GM18505 (cell line): ENCODE results near the gene ALDH1L2.
"Not testable (repeated sequence)": the region's sequence is repeated elsewhere in the genome, so short reads cannot be mapped to it uniquely, and the experiment has no call there.

Experiments used
- ATAC-seq: cut with Tn5 transposase; IDR thresholded peaks from one replicate; pipeline ENCODE4 v1.9.1; 2021; ENCODE audit not compliant: unreplicated experiment
- POLR2A ChIP-seq: IDR thresholded peaks from 4 replicates; pipeline ENCODE4 v1.6.1; 2011; ENCODE audit warnings: borderline replicate concordance; ENCODE audit not compliant: insufficient read depth, insufficient read length; ENCODE audit errors: extremely low read depth

The ALDH1L2 gene

DNA sequence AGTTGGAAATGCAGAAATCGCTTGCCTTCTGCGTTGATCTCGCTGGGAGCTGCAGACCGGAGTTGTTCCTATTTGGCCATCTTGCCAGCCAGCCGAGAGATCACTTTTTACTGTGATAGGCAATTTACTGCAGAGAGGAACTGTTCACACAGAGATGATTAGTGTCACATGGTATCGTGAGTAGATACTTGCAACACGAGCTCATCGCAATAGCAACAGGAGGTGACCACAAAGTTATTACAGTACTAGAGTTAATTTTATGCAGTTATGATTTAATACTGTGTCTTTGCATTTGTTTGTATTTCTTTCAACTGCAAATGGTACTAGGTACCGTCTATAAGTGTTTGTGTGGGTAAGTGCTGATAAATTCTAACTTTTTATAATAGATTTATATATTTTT is 70.4 kb downstream of the ALDH1L2 start:
- no peak for TF ChIP-seq POLR2A
- ATAC-seq = no peak

DNA sequence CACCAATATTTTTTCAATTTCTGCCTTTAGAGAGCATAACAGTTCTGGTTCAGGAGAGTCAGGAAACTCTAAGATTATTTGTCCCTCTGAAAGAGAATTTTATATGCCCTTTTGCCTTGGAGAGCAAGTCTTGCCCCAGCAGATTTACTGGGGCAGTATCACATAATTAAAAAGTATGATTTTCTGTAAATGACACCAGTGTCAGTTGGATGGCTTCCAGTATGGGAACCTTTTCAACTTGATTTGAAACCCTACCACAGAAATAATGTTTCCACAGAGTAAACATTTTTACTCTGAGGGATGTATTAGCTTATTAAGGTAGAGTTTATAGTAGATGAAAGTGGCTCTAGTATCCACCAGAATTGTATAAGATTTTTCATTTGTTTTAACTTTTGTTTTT is 82.8 kb downstream of the ALDH1L2 start:
- ATAC-seq = no peak
- TF ChIP-seq POLR2A = no peak

DNA sequence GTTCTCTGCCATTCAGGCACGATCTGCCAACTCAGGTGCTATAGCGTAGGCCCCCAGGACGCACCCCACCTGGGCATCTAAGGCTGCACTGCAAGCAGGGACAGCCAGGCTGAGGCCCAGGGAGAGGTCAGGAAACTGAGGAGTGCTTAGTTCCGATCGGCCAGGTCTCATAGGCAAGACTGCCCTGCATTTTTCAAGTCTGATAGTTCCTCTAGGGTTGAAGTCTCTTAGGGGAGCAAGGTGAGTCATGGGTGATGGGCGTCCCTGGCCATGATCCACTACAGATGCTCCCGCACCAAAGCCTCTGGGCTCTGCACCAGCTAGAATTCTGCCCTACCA is 84.9 kb downstream of the ALDH1L2 start:
- ATAC-seq = no peak

DNA sequence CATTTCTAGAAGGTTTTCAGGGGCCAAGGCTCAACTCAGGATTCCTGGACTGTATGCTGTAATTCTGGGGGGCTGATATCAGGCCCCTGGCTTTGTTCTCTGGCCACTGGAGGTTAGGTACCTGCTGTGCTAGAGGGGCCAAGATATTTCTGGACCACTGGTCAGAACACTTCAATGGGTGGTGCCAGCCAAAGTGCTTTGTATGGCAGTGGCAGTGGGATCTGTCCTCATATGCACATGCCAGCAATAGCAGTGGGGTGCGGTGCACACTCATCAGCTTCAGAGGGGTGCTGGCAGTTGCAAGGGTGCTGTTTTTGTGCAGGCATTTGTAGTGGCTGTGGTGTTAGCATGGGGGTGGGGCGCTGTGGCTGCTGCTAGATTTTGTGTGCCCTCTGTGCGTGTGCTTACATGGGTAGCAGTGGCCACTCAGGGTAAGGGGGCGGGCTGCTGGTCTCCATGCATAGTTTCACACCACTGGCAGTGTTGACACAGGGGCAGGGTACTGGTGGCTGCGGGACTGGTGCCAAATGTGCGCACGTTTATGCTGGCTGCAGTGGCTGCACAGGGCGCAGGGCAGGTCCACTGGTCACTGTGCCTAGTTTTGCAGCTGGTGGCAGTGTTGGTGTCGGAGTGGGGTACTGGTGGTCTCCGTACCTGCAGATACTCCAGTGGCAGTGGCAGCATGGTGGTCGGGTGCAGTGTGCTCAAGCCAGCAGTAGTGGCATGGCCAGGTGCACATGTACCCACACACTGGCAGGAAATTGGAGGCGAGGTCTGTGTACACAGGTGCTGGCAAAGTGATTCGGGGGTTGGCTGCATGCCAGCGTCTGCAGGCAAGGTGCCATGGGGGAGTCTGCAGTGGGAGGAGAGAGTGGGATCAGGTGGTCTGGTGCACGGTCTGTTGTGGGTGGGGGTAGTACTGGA is 85.6 kb downstream of the ALDH1L2 start:
- ATAC-seq = no peak
- TF ChIP-seq POLR2A = no peak

More for the DNA sequence above, 84.9 kb downstream of the ALDH1L2 start:
- no peak for TF ChIP-seq POLR2A

DNA sequence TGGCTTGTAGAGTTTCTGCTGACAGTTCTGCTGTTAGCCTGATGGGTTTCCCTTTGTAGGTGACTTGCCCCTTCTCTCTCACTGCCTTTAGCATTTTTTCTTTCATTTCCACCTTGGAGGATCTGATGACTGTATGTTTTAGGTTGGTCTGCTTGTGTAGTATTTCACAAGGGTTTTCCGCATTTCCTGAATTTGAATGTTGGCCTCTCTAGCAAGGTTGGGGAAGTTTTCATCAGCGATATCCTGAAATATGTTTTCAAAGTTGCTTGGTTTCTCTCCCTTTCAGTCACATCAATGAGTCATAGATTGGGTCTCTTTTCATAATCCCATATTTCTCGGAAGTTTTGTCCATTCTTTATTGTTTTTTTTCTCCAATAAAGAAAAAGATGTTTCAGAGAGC is 86.7 kb downstream of the ALDH1L2 start:
- no peak for TF ChIP-seq POLR2A
- no peak for ATAC-seq

DNA sequence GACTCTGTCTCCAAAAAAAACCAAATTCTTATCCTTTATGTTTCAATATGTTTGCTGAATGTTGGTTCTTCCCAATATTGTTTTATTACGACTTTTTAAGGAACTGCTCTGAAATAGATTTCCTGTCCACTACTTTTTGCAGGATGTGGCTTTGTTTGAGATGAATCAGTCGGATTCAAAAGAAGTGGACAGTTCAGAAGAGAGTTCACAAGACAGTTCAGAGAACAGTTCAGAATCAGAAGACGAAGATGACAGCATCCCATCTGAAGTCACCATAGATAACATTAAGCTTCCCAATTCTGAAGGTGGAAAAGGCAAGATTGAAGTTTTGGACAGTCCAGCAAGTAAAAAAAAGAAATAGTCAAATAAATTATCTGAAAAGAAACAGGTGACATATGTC is 89.9 kb downstream of the ALDH1L2 start:
- ATAC-seq = no peak
- no peak for TF ChIP-seq POLR2A

DNA sequence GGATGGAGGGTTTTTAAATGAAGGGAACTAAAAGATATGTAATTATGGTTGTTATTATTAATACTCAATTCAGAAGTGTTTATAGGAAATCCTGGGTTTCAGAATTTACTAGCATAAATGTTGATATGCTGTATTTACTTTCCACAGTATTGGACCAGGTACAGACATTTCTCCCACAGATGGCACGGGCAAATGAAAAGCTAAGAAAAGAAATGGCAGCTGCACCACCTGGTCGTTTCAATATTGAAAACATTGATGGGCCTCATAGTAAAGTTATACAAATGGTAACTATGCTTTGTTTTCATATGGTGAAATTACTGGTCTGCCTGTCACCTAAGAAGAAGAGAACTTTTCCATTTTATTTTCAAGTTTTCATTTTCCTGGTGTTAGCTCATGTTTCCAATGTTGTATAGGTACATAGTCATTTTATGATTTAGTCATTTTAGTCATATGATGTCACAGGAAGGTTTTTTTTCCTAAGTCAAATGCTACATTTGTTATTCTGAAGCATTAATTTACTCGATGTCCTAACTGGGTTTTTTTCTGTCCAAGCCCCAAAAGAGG is 92.6 kb downstream of the ALDH1L2 start:
- TF ChIP-seq POLR2A = no peak
- no peak for ATAC-seq

DNA sequence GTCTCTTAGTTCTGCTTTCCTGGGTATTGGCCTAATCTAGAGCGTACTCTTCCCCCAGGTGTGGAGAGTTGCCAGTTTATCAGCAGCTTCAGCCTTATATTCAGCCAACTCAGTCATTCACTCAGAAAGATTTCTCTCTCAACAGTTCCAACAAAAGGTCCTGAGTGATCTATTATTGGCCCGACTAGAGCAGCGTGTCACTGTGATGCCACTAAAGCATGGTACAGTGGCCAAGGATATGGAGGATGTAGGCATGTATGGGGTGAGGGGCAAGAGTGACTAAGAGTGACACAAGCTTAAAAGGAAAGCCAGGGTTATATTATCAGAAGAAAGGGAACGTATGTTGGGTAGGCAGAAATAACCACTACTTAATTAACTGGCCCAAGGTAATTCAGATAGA is 93.3 kb downstream of the ALDH1L2 start:
- no peak for TF ChIP-seq POLR2A

DNA sequence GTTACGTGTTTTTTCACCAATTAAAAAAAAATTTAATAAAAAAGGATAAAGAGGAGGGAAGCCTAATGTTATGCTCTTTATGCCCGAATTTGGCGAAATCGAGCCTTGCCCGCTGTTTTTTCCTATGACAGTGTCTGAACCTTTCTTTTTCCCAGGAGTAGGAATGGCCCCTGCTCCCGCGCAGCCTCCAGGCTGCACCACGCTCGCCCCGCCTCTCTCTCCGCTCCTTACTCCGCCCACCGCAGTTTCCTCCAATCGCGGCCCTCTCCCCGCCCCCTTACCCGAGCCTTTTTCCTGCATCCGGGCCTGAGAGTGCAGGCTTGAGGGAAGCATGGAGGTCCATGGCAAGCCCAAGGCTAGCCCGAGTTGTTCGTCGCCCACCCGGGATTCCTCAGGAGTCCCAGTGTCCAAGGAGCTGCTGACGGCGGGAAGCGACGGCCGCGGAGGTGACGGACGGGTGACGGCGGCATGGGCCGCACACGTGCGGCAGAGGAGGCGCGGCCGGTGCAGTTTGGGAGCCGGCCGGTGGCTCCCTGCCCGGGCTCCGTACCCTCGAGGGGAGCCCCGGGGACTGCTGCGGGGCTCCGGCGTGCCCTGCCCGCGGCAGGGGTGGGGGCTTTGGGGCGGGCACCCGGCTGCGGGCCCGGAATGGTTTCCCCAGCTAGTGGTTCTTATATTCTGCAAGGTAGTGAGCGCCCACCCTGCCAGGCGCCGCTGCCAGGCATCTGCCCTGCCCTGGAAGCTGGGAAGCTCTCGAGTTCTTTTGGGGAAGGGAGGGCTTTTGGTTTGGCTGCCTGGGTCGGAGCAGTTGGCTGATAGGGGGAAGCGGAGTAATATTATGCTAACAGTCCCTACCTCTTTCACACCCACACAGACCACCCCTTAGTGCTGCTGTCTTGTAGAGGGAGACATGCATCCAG is 98.0 kb downstream of the ALDH1L2 start, which contains the start of gene NOPCHAP1:
NOPCHAP1 (plus strand) TSS at position 295 of the 920 bp plus-strand sequence; CDS start at position 332, 37 bp downstream.
- ATAC-seq = peak; percentile 97
- peak; percentile 80 for TF ChIP-seq POLR2A

More for the DNA sequence above, 93.3 kb downstream of the ALDH1L2 start:
- ATAC-seq = no peak

DNA sequence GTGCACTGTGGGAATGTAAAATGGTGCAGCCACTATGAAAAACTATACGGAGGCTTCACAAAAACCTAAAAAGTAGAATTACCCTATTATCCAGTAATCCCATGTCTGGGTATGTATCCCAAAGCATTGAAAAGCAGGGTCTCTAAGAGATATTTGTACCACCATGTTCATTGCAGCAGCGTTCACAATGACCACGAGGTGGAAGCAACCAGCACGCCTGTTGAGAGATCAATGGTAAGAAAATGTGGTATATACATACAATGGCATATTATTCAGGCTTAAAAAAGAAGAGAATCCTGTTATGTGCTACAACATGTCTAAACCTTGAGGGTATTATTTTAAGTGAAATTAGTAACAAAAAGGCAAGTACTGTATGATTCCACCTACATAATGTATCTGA is 99.1 kb downstream of the ALDH1L2 start:
- TF ChIP-seq POLR2A = no peak
- ATAC-seq = no peak

DNA sequence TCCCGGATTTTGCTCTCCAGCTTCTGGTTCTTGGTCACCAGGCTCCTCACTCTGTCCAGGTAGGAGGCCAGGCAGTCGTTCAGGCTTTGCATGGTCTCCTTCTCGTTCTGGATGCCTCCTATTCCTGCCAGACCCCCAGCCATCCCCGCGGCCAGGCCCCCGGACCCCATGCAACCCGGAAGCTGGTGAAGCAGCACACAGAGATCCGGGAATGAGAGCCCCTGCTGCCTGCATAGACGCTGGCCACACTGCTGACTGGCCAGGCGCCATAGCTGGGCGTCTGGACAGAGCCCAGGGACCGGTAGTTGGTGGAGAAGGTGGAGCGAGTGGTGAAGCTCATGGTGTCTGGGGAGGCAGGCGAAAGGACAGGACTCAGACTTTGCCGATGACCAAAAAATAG is 106.6 kb downstream of the ALDH1L2 start:
- ATAC-seq = not testable (repeated sequence)

DNA sequence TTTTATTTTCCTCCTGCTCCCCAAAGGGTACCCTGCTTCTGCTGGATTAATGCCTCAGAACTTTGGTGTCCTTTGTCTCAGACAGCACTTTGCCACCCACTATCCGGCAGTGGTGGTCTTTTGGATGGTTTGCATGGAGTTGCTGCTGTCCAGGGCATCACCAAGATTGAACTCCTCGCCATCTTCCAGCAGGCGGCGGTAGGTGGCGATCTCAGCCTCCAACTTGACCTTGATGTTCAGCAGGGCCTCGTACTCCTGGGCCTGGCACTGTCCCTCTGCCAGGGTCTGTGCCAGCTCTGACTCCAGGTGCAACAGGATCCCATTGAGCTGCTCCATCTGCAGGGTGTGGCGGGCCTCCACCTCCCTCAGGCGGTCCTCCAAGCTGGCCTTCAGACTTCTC is 107.6 kb downstream of the ALDH1L2 start:
- no peak for TF ChIP-seq POLR2A
- ATAC-seq = no peak

DNA sequence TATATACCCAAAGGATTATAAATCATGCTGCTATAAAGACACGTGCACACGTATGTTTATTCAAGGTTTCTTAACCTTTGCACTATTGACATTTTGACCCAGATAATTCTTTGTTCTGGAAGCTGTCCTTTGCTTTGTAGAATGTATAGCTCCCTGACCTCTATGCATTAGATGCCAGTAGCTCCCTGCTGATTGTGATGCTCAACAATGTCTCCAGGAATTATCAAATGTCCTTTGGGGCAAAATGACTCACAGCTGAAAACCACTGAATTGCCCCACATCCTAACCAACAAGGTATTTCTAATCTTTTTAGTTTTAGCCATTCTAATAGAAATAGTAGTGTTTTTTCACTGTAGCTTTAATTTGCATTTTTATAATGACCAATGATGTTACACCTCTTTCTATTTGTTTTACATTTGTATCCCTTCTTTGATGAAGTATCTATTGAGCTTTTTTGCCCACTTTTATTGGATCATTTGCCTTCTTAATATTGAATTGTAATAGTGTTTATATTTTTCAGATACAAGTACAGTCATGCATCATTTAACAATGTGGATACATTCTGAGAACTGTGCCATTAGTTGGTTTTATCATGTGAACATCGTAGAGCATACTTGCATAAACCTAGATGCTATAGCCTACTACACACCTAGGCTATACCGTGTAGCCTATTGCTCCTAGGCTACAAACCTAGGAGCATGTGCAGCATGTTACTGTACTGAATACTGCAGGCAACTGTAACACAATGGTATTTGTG is 108.5 kb downstream of the ALDH1L2 start:
- no peak for TF ChIP-seq POLR2A
- no peak for ATAC-seq

DNA sequence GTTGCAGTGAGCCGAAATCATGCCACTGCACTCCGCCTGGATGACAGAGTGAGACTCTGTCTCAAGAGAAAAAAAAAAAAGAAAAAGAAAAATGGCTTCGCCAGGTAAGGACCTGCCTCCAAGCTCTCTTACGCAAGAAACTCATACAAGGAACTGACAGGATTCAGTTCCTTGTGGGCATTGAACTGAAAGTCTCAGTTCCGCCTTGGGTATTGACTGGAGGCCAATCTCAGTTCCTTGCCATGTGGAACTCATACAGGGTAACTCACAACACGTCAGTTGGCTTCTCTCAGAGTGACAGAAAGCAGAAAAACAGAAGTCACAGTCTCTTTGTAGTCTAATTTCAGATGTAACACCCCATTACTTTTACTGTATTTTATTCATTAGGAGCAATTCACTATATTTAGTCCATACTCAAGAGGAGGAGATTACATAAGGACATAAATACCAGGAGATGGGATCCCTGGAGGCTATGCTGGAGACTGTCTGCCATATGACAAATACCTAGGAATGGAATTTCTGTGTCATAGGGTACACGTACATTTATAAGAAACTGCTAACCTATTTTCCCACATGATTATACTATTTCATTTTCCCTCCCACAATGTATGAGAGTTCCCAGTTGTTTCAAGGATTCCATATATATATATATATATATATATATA is 109.5 kb downstream of the ALDH1L2 start:
- peak; percentile 99 for ATAC-seq
- TF ChIP-seq POLR2A = no peak
